GM19099 (cell line): ENCODE data around the gene DNAJC24.

ENCODE experiments used
- POLR2A ChIP-seq: IDR thresholded peaks from 3 replicates; pipeline ENCODE4 v1.6.1; 2011; ENCODE audit warnings: low read depth; ENCODE audit not compliant: insufficient read length; ENCODE audit errors: extremely low read depth

Gene DNAJC24, protein sequence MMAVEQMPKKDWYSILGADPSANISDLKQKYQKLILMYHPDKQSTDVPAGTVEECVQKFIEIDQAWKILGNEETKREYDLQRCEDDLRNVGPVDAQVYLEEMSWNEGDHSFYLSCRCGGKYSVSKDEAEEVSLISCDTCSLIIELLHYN

GRCh38 chr11:31369348-31370329 is at the start of gene DNAJC24, which contains the start of gene DCDC1:
TSS of gene DNAJC24 (plus strand) at chr11:31369860. CDS start at chr11:31370749, 889 bp downstream.
TSS of gene DCDC1 (minus strand) at chr11:31369739. CDS start at chr11:31328280, 41,459 bp downstream.
- peak; percentile 90 for TF ChIP-seq POLR2A

DNA sequence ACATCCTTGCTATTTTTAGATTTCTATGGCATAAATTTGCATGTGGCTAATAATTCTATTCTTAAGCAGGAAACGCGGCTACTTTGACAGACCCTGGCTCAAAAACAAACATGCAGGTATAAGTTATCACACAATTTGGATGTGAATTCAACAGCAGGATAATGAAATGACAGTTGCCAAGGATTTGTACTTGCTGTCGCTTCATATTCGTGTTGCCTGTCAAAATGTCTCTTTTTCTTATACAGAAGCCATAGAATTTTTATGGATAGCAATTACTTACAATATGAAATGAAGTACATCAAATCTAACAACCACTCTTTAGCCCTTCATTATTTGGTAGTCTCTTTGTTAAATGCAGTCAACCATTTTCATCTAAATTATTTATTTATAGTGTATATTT is 46.5 kb upstream of the DNAJC24 start:
- TF ChIP-seq POLR2A, result no peak

GRCh38 chr11:31325160-31325559 is 44.5 kb upstream of the DNAJC24 start:
- TF ChIP-seq POLR2A, result no peak

DNA sequence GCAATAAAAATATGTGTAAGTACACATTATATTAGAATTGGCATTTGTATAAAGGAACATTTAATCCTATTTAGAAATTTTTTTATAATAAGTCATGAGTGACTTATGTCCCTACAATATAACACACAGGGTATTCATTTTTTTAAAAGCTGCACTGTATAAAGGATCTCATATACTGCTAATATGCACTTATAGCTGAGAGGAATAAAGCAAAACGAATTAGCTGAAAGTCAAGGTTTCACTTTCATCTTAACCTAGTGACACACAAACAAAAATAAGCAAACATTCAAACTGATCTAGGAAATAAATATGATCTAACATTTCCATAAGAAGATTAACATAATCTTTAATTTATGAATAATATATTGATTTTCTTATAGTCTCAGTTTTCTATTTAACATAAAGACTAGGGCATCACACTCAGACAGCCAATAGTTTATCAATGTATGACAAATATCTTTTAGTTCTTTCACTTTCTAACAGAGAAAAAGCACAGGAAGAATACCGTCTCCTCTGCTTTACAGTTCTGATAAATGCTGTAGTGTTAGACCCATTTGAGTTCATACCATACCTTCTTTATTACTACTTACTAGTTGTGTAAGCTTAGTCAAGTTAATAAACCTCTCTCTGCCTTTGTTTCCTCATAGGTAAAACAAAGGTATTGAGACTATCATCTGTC is 43.1 kb upstream of the DNAJC24 start:
- TF ChIP-seq POLR2A, result no peak

DNA sequence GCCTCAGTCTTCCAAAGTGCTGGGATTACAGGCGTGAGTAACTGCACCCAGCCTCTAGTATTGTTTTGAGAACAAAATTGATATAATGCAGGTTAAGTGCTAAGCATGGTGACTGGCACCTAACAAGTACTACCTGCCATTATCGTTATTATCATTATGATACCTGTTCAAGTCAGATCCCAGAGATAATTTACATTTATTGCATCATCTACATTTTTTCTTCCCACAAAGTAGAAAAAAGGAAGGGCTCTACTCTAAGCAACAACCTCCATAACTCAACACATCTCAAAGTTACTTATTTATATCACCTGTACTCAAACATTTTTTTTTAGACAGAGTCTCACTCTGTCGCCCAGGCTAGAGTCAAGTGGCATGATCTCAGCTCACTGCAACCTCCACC is 42.2 kb upstream of the DNAJC24 start:
- no peak for TF ChIP-seq POLR2A

DNA sequence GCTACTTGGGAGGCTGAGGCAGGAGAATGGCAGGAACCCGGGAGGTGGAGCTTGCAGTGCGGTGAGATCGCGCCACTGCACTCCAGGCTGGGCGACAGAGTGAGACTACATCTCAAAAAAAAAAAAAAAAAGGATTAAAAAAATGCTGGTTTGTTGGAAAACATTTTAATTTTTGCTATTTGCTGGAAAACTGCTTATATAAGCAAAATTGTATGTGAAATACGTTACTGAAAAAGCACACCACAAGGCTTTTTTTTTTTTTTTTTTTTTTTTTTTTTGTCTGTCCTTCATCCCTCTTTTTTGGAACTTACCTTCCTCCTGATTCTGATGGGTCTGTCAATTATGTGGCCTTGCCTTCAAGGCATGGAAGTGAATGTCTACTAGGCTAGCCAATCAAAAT is 41.0 kb upstream of the DNAJC24 start:
- no peak for TF ChIP-seq POLR2A

DNA sequence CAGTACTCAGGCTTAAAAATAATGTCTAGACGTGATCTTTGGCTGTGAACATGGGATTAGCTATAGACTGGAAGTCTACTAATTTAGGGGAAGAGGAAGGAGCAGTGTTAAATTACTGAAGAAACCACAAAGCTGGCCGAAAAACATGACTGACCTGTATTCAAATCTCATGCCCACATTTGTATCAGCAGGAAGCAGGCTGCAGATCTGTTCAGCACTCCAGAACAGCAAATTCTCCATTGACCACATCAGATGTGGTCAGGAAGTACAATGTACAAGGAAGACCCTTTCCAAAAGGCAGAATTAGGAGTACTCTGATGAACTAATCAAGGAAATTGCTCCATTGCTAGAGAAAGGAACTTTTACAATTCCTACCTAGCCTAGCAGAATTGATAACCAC is 31.9 kb upstream of the DNAJC24 start:
- no peak for TF ChIP-seq POLR2A

- no peak for TF ChIP-seq POLR2A
These were observed 28.6 kb upstream of the DNAJC24 start for GRCh38 chr11:31340903-31341572.

DNA sequence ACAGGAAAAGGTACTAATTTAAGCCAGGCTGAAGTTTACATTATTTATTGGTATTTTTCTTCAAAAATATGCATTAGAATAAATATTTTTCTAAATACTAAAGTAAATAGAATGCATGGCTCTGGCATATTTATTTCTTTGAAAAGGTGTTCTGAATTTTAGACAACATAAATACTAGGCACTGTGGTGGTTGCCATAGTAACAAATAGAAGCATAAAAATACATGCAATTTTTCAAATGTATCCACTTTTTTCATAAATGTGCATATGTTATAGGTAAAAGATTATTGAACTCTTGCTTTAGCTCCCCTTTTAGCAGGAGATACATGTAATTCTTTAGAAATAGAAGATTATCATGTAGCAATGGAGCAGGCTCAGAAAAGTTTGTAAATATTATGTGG is 18.5 kb upstream of the DNAJC24 start:
- TF ChIP-seq POLR2A, result no peak

- TF ChIP-seq POLR2A, result no peak
These were observed 14.5 kb upstream of the DNAJC24 start for GRCh38 chr11:31355131-31355530.

DNA sequence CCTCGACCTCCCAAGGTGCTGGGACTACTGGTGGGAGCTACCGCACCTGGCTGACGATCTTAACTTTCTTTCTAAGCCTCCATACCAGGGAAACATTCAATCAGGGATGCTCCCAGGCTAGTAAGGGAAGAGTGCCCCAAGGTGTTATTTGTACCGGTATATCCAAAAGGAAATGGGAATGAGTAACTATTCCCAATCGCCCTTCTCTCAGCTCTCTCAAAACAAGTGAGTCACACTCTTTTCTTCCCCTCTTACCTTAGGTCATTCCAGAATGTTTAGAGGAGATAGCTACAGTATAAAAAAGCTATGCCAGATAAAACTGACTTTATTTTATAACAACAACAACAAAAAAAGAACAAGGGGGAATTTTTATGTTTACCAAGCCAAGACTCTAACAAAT is 13.8 kb upstream of the DNAJC24 start:
- no peak for TF ChIP-seq POLR2A

- no peak for TF ChIP-seq POLR2A
These were observed 7.9 kb upstream of the DNAJC24 start for GRCh38 chr11:31361743-31362142.

GRCh38 chr11:31366795-31367194 is 2.9 kb upstream of the DNAJC24 start:
- no peak for TF ChIP-seq POLR2A

DNA sequence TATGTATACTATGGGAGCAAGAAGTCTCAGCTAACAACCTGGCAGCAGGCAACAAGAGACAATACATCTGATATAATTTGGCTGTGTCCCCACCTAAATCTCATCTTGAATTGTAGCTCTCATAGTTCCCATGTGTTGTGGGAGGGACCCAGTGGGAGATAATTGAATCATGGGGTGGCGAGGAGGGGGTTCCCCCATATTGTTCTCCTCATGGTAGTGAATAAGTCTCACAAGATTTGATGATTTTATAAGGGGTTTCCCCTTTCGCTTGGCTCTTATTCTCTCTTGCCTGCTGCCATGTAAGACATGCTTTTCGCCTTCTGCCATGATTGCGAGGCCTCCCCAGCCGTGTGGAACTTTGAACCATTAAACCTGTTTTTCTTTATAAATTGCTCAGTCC is 6.2 kb downstream of the DNAJC24 start:
- TF ChIP-seq POLR2A, result no peak

DNA sequence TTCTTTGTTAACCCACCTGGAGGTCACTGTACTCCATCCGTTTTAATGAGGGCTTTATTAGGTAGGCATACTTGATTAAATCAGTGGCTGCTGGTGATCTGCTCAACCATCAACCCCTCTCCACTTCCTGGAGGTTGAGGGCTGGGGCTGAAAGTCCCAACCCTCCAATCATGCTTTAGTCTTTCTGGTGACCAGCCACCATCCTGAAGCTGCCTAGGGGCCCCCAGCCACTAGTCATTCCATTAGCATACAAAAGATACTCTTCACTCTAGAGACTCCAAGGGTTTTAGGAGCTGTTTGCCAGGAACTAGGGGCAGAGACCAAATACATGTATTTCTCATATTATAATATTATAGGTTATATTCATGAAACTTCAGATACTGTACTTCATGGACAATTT is 13.5 kb downstream of the DNAJC24 start:
- TF ChIP-seq POLR2A, result no peak
